Cardiac fibroblast (primary cell): ENCODE data around the gene ELL.

Source experiments
- DNase-seq, 2 donors: peaks; one replicate each; pipeline versions ENCODE4 v3.0.0 to v3.0.0-alpha.2; 2010; ENCODE audit warnings: low read depth in 2 of 2
- H3K4me3 ChIP-seq, 2 donors: replicated peaks in 1 of 2; 1 replicate in 1 of 2; 2 replicates in 1 of 2; pipeline ENCODE4 v1.5.1; 2011; ENCODE audit warnings: low read depth in 2 of 2, low read length in 2 of 2, mild to moderate bottlenecking in 2 of 2, moderate library complexity in 1 of 2
- TF ChIP-seq, protein P1 (sequence below): IDR thresholded peaks from one replicate; pipeline ENCODE4 v1.5.1; 2011; ENCODE audit warnings: low read depth, mild to moderate bottlenecking, low read length, inconsistent platforms

The ELL gene

DNA sequence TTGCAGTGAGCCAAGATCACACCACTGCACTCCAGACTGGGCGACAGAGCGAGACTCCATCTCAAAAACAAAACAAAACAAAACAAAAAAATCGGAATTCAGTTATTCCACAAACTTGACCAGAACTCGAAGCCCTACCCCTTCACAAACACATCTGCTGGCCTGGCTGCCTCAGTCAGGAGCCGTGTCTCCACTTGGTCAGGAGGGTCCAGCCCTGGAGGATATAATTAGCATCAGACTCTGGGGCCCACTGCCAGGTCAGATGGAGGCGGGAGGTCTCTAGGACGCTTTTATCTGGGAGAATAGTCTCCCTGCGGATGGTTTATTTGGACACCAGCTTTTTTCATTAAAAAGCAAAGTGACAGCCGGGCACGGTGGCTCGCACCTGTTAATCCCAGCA, 8.0 kb downstream of the ELL start:
- DNase-seq = peak in 1 of 2 donors; percentile 28
- H3K4me3 ChIP-seq = no peak overlapping the region
- TF ChIP-seq, protein P1, sequence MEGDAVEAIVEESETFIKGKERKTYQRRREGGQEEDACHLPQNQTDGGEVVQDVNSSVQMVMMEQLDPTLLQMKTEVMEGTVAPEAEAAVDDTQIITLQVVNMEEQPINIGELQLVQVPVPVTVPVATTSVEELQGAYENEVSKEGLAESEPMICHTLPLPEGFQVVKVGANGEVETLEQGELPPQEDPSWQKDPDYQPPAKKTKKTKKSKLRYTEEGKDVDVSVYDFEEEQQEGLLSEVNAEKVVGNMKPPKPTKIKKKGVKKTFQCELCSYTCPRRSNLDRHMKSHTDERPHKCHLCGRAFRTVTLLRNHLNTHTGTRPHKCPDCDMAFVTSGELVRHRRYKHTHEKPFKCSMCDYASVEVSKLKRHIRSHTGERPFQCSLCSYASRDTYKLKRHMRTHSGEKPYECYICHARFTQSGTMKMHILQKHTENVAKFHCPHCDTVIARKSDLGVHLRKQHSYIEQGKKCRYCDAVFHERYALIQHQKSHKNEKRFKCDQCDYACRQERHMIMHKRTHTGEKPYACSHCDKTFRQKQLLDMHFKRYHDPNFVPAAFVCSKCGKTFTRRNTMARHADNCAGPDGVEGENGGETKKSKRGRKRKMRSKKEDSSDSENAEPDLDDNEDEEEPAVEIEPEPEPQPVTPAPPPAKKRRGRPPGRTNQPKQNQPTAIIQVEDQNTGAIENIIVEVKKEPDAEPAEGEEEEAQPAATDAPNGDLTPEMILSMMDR = no peak

GRCh38 chr19:18510216-18510615, 11.7 kb downstream of the ELL start:
- no peak for DNase-seq
- no peak overlapping the region for H3K4me3 ChIP-seq
- TF ChIP-seq, protein P1 = no peak

- no peak overlapping the region for H3K4me3 ChIP-seq
- TF ChIP-seq, protein P1 = no peak
- DNase-seq = no peak
Observed at GRCh38 chr19:18508585-18508984, 13.3 kb downstream of the ELL start.

GRCh38 chr19:18507727-18508440, 14.0 kb downstream of the ELL start:
- TF ChIP-seq, protein P1 = no peak
- H3K4me3 ChIP-seq = no peak overlapping the region
- peak in 1 of 2 donors; percentile 46 for DNase-seq

DNA sequence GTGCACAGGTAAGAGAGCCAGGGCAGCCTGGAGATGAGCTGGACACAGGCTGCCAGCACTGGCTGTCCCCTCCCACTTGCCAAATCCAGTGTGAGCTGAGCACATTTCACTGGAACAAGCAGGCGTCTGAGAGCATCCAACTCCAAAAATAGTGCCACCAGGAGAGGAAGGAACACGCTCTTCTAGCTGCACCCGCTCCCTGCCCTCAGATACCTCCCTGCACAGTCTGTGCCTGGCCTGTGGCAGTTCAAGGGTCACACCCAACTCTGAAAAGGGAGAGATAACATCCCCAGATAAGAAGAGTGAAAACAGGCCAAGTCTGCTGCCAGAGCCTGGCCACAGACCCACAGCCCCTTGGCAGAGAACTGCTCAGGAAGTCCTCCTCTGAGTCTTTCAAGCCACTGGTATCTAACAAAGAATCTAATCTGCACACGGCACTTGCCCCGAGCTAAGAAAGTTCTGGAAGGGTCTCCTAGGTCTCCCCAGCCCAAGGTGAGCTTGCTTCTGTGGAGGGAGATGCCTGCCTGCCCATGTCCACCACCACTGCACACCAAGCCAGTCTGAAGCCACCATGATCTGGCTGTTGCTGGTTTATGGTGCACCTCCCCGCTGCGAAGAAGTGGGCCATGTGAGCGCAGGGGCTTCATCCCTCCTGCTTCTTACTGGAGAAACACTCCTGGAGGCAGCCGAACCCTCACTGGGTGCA, 14.7 kb downstream of the ELL start:
- TF ChIP-seq, protein P1 = no peak
- H3K4me3 ChIP-seq = no peak overlapping the region
- no peak for DNase-seq

DNA sequence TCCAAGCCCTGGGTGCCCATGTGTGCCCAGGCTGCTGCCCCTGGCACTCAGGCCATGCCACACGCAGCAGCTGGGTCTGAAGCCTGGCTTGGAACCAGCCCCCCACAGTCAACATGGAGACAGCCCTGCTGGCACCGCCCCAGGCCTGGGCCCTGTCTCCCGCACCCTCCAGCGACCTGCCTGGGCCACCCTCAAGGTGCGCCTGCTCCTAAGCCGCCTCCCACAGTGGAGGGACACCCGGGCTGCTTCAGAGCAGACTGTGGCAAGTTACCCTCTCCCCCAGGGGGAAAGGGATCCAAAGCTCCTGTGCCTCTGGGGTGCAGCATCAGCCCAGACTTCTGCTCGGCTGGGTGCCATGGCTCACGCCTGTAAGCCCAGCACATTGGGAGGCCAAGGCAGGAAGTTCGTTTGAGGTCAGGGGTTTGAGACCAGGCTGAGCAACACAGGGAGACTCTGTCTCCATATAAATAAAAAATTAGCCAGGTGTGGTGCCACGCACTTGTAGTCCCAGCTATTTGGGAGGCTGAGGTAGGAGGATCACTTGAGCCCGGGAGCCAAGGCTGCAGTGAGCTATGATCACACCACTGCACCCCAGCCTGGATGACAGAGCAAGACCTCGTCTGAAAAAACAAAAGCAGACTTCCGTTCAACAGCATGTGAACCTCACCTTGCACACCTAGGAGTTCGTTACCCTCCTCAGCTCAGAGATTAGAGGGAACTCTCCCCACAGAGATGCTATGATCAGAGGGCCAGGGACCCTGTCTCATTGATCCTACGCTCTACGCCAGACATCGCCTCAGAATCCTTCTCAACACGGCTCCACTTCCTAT, 15.6 kb downstream of the ELL start:
- TF ChIP-seq, protein P1 = no peak
- no peak overlapping the region for H3K4me3 ChIP-seq
- no peak for DNase-seq
